Breast epithelium (tissue), 3 donors: ENCODE results near the gene URB1.

Source experiments
- CTCF ChIP-seq, 3 donors: fragments of 450-650 bp; IDR thresholded peaks; one replicate each; pipeline ENCODE4 v1.5.1; 2016 to 2017; ENCODE audit warnings: antibody characterized with exemption in 3 of 3, mild to moderate bottlenecking in 3 of 3, moderate library complexity in 3 of 3
- POLR2A ChIP-seq: fragments of 450-650 bp; IDR thresholded peaks from one replicate; pipeline ENCODE4 v1.6.1; 2016; ENCODE audit warnings: antibody characterized with exemption, mild to moderate bottlenecking, moderate library complexity
- POLR2AphosphoS5 ChIP-seq, 3 donors: sonication (generic); formaldehyde crosslinking; IDR thresholded peaks; one replicate each; pipeline ENCODE4 v1.6.1; 2017; ENCODE audit warnings: antibody characterized with exemption in 3 of 3

DNA sequence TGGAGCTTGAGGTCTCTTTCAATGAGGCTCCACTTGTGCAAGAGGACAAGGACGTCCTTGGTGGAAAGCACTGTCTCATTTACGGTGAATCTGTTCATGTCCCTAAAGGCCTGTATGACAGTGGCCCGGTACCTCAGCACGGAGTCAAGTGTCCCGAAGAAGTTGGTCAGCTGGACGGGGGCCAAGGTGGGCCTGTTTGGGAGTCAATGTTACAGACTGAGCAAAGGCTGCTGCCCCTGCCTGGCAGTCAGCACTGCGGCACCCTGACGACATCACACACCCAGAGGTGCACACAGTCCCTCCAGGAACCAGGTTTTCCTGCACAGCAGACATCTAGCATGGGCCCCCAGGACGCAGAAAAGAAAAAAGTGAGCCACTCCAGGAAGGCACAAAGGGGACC lies 75.1 kb downstream of the URB1 start:
- TF ChIP-seq CTCF (IDR thresholded peaks at IDR 0.05), result no peak
- TF ChIP-seq POLR2A, result no peak
- TF ChIP-seq POLR2AphosphoS5 (IDR thresholded peaks at IDR 0.05), result no peak
